NB4 (cell line): Measurements from ENCODE around the gene FDCSP.

Experiments used
- CTCF ChIP-seq: IDR thresholded peaks from one replicate; pipeline ENCODE4 v1.5.1; 2012; ENCODE audit warnings: low read depth, low read length
- MYC ChIP-seq: IDR thresholded peaks from 2 replicates; pipeline ENCODE4 v1.6.1; 2011; ENCODE audit warnings: low read depth, low read length

- TF ChIP-seq CTCF = no peak
- TF ChIP-seq MYC = no peak
Observed at GRCh38 chr4:70182517-70183167, 43.3 kb upstream of the FDCSP start.
